CD4-positive, alpha-beta T cell treated with Interleukin-21 for 1 hour (primary cell): ENCODE measurements around the gene MARCKS.
"Not testable (repeated sequence)": the region's sequence is repeated elsewhere in the genome, so short reads cannot be mapped to it uniquely, and the experiment has no call there.

Experiments used
- DNase-seq: peaks from one replicate; pipeline ENCODE4 v3.0.0-alpha.2; 2020

MARCKS gene

GRCh38 chr6:113888493-113888892 lies 31.3 kb downstream of the MARCKS start:
- DNase-seq = no peak

DNA sequence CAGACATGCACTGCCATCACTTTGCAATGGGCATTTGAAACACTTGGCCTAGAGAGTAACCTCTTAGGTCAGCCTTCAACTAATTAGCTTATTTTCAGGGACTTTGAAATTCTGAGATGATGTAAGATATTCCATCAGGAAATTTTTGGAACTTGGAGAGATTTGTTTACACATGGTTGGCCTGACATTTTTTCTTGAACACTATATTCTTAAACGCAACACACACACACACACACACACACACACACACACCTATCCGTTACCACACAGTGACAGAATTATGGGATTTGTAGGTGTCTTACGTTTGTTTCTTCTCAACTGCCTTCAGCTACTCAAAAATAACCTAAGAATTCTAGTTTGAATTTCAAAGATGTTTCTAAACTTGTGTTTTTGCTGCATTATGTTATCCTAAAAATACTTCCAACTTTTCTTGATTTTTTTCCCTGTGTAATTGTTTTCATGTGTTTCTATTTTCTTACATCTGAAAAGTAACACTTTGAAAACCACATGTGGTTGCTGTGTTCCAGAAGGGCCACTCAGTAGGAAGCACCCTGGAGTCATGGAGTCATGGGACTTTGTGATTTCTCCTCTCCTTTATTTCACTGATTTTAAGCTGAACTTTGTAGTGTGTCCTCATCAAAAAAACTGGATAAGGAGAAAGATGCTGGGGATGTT lies 31.9 kb downstream of the MARCKS start:
- no peak for DNase-seq

DNA sequence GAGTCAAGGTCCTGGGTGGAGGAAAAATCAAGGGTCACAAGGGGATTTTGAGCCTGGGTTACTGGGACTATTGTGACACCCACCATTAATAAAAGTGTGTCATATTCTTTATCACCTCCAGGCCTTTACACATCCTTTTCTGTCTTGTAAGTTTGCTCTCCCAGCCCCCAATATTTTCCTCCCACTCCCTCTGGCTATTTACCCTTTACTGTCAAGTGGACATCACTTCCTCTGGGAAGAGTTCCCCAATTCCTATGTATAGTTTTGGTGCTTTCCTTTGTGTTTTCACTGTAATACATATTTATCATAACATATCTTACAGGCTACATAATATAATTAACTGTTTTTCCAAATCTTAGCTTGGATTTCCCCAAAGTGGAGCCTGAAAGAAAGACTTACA lies 36.3 kb downstream of the MARCKS start:
- DNase-seq = no peak

GRCh38 chr6:113893866-113894265 lies 36.7 kb downstream of the MARCKS start:
- DNase-seq = no peak

- DNase-seq = no peak
Measured at GRCh38 chr6:113894712-113895674, 37.8 kb downstream of the MARCKS start.

GRCh38 chr6:113901482-113901881 lies 44.3 kb downstream of the MARCKS start:
- no peak for DNase-seq

GRCh38 chr6:113903666-113904330 lies 46.7 kb downstream of the MARCKS start:
- no peak for DNase-seq

GRCh38 chr6:113907102-113907815 lies 50.1 kb downstream of the MARCKS start:
- DNase-seq = no peak

DNA sequence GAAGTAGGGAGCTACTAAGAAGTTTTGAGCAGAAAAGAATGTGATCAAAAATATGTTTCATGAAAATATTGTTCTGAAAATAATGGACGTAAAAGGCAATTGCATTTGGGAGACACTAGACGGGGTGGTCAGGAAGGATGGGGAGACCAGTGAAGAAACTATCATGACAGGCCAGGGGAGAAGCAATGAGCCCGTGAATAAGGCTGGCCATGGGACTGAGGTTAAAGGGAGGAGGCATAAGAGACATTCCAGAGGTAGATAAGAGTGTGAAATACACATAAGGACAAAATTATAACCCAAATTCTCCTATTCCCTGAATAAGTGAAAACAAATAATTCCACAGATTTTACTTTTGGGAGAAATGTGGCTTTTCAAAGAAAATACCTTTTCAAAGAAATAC lies 51.7 kb downstream of the MARCKS start:
- no peak for DNase-seq

DNA sequence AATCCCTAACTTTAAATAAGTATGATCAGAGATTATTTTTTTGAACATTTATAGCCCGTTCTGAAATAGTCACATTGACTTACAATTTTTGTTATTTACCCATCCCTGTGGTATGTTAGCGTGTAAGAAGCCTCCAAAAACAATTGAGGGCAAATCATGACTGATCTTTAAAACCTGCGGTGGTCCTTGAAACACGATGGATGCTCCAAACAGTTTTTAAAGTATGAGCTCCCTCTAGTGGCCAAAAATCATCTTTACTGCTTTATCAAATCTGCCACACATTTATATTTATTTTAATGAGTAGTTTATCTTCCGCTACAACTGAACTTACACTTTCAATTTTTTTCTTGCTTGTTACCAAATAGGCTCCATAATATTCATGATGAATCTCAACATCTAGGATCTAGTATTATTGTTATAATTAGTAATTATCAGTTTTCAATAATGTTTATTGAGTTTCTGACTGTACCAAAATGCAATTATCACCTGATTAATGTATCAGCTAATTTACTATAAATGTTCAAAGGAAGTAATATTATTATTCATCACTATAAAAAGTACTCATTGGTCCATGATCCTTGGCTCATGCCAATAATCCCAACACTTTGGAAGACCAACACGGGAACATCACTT lies 52.2 kb downstream of the MARCKS start:
- DNase-seq = peak; percentile 57

GRCh38 chr6:113910285-113910684 lies 53.1 kb downstream of the MARCKS start:
- DNase-seq = not testable (repeated sequence)
